GM23338 (cell line): ENCODE results near the gene SELENON. TPM values are rescaled to one million over a fixed set of nuclear protein-coding genes. Genes with fewer than 3 reads are reported as not detected.

Experiments
- ATAC-seq: fragments of 200-7000 bp; cut with Tn5 transposase; 3 replicates; pipeline ENCODE4 v1.9.1; 2020
- DNase-seq: peaks from one replicate; pipeline ENCODE4 v3.0.0-alpha.2; 2015; ENCODE audit warnings: low spot score
- H2AFZ ChIP-seq: fragments of 200-600 bp; sonication (generic); 2 replicates; pipeline ENCODE4 v1.8.0; 2016; ENCODE audit warnings: antibody characterized with exemption, mild to moderate bottlenecking, moderate library complexity
- H3F3A ChIP-seq: fragments of 200-600 bp; sonication (generic); replicated peaks from 2 replicates; pipeline ENCODE4 v1.8.0; 2017; ENCODE audit warnings: antibody characterized with exemption, mixed run types, low read depth
- H3K27ac ChIP-seq: fragments of 200-600 bp; sonication (generic); 2 replicates; pipeline ENCODE4 v1.6.1; 2016; ENCODE audit warnings: low read depth
- H3K27me3 ChIP-seq: fragments of 200-600 bp; sonication (generic); 2 replicates; pipeline ENCODE4 v1.8.0; 2016; ENCODE audit warnings: mild to moderate bottlenecking, mixed run types, moderate library complexity; ENCODE audit not compliant: insufficient read depth
- H3K36me3 ChIP-seq: fragments of 200-600 bp; sonication (generic); 2 replicates; pipeline ENCODE4 v1.8.0; 2016; ENCODE audit warnings: mild to moderate bottlenecking; ENCODE audit not compliant: insufficient read depth
- H3K4me1 ChIP-seq: fragments of 200-600 bp; sonication (generic); 2 replicates; pipeline ENCODE4 v1.8.0; 2016; ENCODE audit warnings: mild to moderate bottlenecking, moderate library complexity; ENCODE audit not compliant: insufficient read depth
- H3K4me2 ChIP-seq: fragments of 200-600 bp; sonication (generic); 2 replicates; pipeline ENCODE4 v1.7.1; 2017; ENCODE audit warnings: mixed run types
- H3K4me3 ChIP-seq: fragments of 200-600 bp; sonication (generic); 2 replicates; pipeline ENCODE4 v1.6.1; 2016; ENCODE audit warnings: mixed run types
- H3K79me2 ChIP-seq: fragments of 200-600 bp; sonication (generic); replicated peaks from 2 replicates; pipeline ENCODE4 v1.8.0; 2017; ENCODE audit warnings: mild to moderate bottlenecking; ENCODE audit not compliant: insufficient read depth
- H3K9me2 ChIP-seq: fragments of 200-600 bp; sonication (generic); 2 replicates; pipeline ENCODE4 v1.8.0; 2017; ENCODE audit not compliant: insufficient read depth
- H4K20me1 ChIP-seq: fragments of 200-600 bp; sonication (generic); replicated peaks from 2 replicates; pipeline ENCODE4 v1.8.0; 2017; ENCODE audit warnings: mild to moderate bottlenecking; ENCODE audit not compliant: insufficient read depth
- H3K27ac Mint-ChIP-seq: 2 replicates; pipeline ENCODE4 v1.8.0; 2020; ENCODE audit warnings: inconsistent platforms, mild to moderate bottlenecking, moderate library complexity, mixed read lengths
- H3K27me3 Mint-ChIP-seq: 3 replicates; pipeline ENCODE4 v1.8.0; 2022; ENCODE audit warnings: low read depth, mild to moderate bottlenecking, moderate library complexity, mixed read lengths, inconsistent platforms; ENCODE audit not compliant: insufficient read depth, poor library complexity
- H3K36me3 Mint-ChIP-seq: 3 replicates; pipeline ENCODE4 v1.8.0; 2021; ENCODE audit warnings: low read depth, mild to moderate bottlenecking, inconsistent platforms, moderate library complexity, mixed read lengths
- H3K4me1 Mint-ChIP-seq: 3 replicates; pipeline ENCODE4 v1.8.0; 2020; ENCODE audit warnings: mild to moderate bottlenecking, inconsistent platforms, mixed read lengths
- H3K4me3 Mint-ChIP-seq: 3 replicates; pipeline ENCODE4 v1.8.0; 2021; ENCODE audit warnings: moderate library complexity, mild to moderate bottlenecking, inconsistent platforms, mixed read lengths
- H3K9me3 Mint-ChIP-seq: 3 replicates; pipeline ENCODE4 v1.8.0; 2020; ENCODE audit warnings: moderate library complexity, mild to moderate bottlenecking, inconsistent platforms, mixed read lengths
- EZH2 ChIP-seq: fragments of 200-600 bp; sonication (generic); IDR thresholded peaks from one replicate; pipeline ENCODE4 v1.8.0; 2017; ENCODE audit warnings: antibody characterized with exemption, mild to moderate bottlenecking, low read depth; ENCODE audit not compliant: unreplicated experiment
- NANOG ChIP-seq: IDR thresholded peaks from 2 replicates; pipeline ENCODE4 v1.6.1; 2016; ENCODE audit warnings: antibody characterized with exemption, borderline replicate concordance
- ZNF114 ChIP-seq: fragments of 250-450 bp; sonication (Bioruptor Pico); IDR thresholded peaks from 2 replicates; pipeline ENCODE4 v1.5.0; 2020; ENCODE audit warnings: mild to moderate bottlenecking, moderate library complexity
- ZNF331 ChIP-seq: fragments of 250-450 bp; sonication (Bioruptor Pico); IDR thresholded peaks from 2 replicates; pipeline ENCODE4 v1.5.0; 2020; ENCODE audit warnings: low read depth, mild to moderate bottlenecking, moderate library complexity
- polyA plus RNA-seq: library from polyadenylated mRNA; unstranded; fragments of >200 nt; fragmentation: Nextera tagmentation; extraction: Ambion mirVana; gene quantifications from 2 replicates; pipeline ENCODE4 v1.2.1, GENCODE V29; 2016
- total RNA-seq: library from RNA; depleted of rRNA; stranded (reverse); fragments of >200 nt; shearing (Covaris generic); gene quantifications from 2 replicates; pipeline ENCODE4 v1.2.3, GENCODE V29; 2014
- TF ChIP-seq, protein P1 (sequence below): IDR thresholded peaks from one replicate; pipeline ENCODE4 v1.6.1; 2018; ENCODE audit warnings: antibody characterized with exemption; ENCODE audit not compliant: unreplicated experiment
- TF ChIP-seq, protein P2 (sequence below): IDR thresholded peaks from 2 replicates; pipeline ENCODE4 v1.6.1; 2016; ENCODE audit warnings: antibody characterized with exemption
- TF ChIP-seq, protein P3 (sequence below), 2 experiments: fragments of 200-600 bp in 1 of 2; sonication (generic) in 1 of 2; conservative IDR thresholded peaks; 2 replicates each; pipeline versions ENCODE4 v1.5.1 to v1.6.1; 2016 to 2017; ENCODE audit warnings: antibody characterized with exemption in 2 of 2, low read depth in 2 of 2, mild to moderate bottlenecking in 2 of 2, moderate library complexity in 1 of 2

Gene SELENON
- total and polyA plus RNA-seq, 2 experiments from 2014 or later: 17.9 to 93.2 TPM

DNA sequence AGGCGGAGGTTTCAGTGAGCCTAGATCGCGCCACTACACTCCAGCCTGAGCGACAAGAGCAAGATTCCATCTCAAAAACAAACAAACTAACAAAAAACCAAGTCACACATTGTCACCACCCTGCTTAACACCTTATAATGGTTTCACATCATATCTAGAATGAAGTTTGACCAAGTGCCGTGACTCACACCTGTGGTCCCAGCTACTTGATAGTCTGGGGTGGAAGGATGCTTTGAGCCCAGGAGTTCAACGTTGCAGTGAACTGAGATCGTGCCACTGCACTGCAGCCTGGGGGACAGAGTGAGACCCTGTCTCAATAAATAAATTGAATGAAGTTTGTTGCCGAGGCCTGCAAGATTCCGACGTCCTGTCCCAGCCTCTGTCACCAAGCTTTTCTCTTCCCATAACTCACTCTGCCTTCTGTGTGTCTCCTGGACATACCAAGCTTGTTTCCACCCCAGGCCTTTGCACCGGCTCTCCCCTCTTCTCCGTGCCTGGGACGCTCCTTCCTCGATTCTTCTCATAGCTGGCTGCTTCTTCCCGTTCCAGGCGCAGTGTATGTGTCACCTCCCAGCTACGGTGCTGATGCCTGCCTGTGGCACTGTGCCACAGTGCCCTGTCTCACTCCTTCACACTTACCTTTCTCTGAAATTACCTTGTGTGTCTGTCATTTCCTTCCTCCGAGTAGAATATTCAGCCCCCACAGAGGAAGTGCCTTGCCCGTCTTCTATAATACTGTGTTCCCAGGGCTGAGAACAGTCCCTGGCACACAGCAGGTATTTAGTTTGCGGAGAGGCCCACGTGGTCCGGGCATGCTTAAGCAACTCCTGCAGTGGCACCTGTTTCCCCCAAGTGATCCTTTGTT lies 3.8 kb upstream of the SELENON start:
- ATAC-seq: peak; percentile 17
- H3K4me3 ChIP-seq: no peak overlapping the region
- H3K36me3 ChIP-seq: no peaks in the 10 kb centered on the region
- no peaks in the 10 kb centered on the region for H3K79me2 ChIP-seq
- peaks cover 3% of the 10 kb centered on the region for H3K4me1 ChIP-seq
- Mint-ChIP-seq H3K9me3 (no peaks in the 10 kb centered on the region), H3K4me3 (peak overlapping the region; percentile 25; the same call in 1 of the 3 replicates), H3K27me3 (peaks cover 20% of the 10 kb centered on the region), H3K4me1 (peaks cover 28% of the 10 kb centered on the region), H3K27ac (peak overlapping the region; percentile 29; the same call in 1 of the 2 replicates), H3K36me3 (peaks cover 5% of the 10 kb centered on the region; the same call in 1 of the 3 replicates)
- 0 out of 2 replicates have a peak overlapping the region, but pooled peaks have one; percentile 1 for H3K4me2 ChIP-seq
- TF ChIP-seq ZNF331 (CRISPR knock-in tag): no peak
- no peak for TF ChIP-seq NANOG
- no peak for TF ChIP-seq ZNF114
- TF ChIP-seq, protein P1, sequence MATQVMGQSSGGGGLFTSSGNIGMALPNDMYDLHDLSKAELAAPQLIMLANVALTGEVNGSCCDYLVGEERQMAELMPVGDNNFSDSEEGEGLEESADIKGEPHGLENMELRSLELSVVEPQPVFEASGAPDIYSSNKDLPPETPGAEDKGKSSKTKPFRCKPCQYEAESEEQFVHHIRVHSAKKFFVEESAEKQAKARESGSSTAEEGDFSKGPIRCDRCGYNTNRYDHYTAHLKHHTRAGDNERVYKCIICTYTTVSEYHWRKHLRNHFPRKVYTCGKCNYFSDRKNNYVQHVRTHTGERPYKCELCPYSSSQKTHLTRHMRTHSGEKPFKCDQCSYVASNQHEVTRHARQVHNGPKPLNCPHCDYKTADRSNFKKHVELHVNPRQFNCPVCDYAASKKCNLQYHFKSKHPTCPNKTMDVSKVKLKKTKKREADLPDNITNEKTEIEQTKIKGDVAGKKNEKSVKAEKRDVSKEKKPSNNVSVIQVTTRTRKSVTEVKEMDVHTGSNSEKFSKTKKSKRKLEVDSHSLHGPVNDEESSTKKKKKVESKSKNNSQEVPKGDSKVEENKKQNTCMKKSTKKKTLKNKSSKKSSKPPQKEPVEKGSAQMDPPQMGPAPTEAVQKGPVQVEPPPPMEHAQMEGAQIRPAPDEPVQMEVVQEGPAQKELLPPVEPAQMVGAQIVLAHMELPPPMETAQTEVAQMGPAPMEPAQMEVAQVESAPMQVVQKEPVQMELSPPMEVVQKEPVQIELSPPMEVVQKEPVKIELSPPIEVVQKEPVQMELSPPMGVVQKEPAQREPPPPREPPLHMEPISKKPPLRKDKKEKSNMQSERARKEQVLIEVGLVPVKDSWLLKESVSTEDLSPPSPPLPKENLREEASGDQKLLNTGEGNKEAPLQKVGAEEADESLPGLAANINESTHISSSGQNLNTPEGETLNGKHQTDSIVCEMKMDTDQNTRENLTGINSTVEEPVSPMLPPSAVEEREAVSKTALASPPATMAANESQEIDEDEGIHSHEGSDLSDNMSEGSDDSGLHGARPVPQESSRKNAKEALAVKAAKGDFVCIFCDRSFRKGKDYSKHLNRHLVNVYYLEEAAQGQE: no peak
- no peak for TF ChIP-seq EZH2
- H3F3A ChIP-seq: peaks cover 5% of the 10 kb centered on the region; the same call in 1 of the 2 replicates
- H3K27ac ChIP-seq: peak overlapping the region; percentile 29; the same call in 1 of the 2 replicates
- DNase-seq: no peak
- no peaks in the 10 kb centered on the region for H4K20me1 ChIP-seq
- H3K9me2 ChIP-seq: no peaks in the 10 kb centered on the region
- H3K27me3 ChIP-seq: no peaks in the 10 kb centered on the region
- peak overlapping the region; percentile 85 for H2AFZ ChIP-seq

DNA sequence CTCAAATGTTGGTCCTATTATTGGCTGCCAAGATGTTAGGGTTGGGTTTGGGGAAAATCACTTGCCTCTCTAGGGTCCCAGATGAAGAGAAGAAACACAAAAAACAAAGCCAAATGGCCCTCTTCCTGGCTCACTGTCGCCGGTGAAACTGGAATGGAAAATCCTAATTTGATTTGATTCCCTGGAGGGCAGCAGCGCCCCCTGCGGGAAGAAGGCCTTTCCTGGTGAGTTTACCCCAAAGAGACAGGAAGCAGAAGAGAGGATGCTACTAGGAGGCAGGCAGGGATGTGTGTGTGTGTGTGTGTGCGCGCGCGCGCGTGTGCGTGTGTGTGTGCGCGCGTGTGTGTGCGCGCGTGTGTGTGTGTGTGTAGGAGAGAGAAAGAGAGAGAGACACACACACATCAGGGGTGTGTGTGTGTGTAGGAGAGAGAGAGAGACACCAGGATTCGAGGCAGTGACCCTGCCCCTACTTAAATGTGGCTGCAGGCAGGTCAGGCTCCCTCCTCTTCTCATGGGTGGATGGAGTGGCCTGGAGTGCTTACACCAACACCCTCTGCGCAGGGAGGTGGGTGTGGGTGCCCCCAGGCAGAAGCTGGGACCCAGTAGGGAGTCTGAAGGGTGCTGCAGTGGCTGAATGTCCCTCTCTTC lies 3.1 kb upstream of the SELENON start:
- peaks cover 28% of the 10 kb centered on the region for H3K4me1 Mint-ChIP-seq
- peaks cover 3% of the 10 kb centered on the region for H3K4me1 ChIP-seq
- no peaks in the 10 kb centered on the region for H3K9me3 Mint-ChIP-seq
- H3K27ac ChIP-seq: peak overlapping the region; percentile 29; the same call in 1 of the 2 replicates
- 0 out of 2 replicates have a peak, but pooled peaks cover 6% of the 10 kb centered on the region for H3K79me2 ChIP-seq
- peak overlapping the region; percentile 85 for H2AFZ ChIP-seq
- H3F3A ChIP-seq: peaks cover 8% of the 10 kb centered on the region; the same call in 1 of the 2 replicates
- peaks cover 18% of the 10 kb centered on the region for H3K27me3 Mint-ChIP-seq
- peak; percentile 95 for DNase-seq
- no peaks in the 10 kb centered on the region for H3K27me3 ChIP-seq
- H3K4me3 ChIP-seq: no peak overlapping the region
- no peaks in the 10 kb centered on the region for H3K9me2 ChIP-seq
- H3K4me3 Mint-ChIP-seq: peak overlapping the region; percentile 25
- H3K27ac Mint-ChIP-seq: peak overlapping the region; percentile 16; the same call in 1 of the 2 replicates
- H3K36me3 ChIP-seq: no peaks in the 10 kb centered on the region
- H3K36me3 Mint-ChIP-seq: peaks cover 6% of the 10 kb centered on the region; the same call in 1 of the 3 replicates
- 0 out of 2 replicates have a peak overlapping the region, but pooled peaks have one; percentile 1 for H3K4me2 ChIP-seq
- ATAC-seq: peak; percentile 48
- no peaks in the 10 kb centered on the region; the same call in 1 of the 2 replicates for H4K20me1 ChIP-seq
- TF ChIP-seq, protein P2, sequence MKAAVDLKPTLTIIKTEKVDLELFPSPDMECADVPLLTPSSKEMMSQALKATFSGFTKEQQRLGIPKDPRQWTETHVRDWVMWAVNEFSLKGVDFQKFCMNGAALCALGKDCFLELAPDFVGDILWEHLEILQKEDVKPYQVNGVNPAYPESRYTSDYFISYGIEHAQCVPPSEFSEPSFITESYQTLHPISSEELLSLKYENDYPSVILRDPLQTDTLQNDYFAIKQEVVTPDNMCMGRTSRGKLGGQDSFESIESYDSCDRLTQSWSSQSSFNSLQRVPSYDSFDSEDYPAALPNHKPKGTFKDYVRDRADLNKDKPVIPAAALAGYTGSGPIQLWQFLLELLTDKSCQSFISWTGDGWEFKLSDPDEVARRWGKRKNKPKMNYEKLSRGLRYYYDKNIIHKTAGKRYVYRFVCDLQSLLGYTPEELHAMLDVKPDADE: 0 out of 2 replicates have a peak, but pooled peaks have one; percentile 38
- TF ChIP-seq, protein P3, sequence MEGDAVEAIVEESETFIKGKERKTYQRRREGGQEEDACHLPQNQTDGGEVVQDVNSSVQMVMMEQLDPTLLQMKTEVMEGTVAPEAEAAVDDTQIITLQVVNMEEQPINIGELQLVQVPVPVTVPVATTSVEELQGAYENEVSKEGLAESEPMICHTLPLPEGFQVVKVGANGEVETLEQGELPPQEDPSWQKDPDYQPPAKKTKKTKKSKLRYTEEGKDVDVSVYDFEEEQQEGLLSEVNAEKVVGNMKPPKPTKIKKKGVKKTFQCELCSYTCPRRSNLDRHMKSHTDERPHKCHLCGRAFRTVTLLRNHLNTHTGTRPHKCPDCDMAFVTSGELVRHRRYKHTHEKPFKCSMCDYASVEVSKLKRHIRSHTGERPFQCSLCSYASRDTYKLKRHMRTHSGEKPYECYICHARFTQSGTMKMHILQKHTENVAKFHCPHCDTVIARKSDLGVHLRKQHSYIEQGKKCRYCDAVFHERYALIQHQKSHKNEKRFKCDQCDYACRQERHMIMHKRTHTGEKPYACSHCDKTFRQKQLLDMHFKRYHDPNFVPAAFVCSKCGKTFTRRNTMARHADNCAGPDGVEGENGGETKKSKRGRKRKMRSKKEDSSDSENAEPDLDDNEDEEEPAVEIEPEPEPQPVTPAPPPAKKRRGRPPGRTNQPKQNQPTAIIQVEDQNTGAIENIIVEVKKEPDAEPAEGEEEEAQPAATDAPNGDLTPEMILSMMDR (conservative IDR thresholded peaks at IDR 0.05; ENCODE audit: low read depth in 2 of 2): peak; percentile 88 to 93
- TF ChIP-seq, protein P1: no peak
